Inflammatory macrophage (primary cell): ENCODE measurements around the gene RPS6KL1.
"Not testable (repeated sequence)": the region's sequence is repeated elsewhere in the genome, so short reads cannot be mapped to it uniquely, and the experiment has no call there.

Experiments
- DNase-seq, 2 donors: peaks; one replicate each; pipeline ENCODE4 v3.0.0-alpha.2; 2020 to 2022

RPS6KL1 gene

DNA sequence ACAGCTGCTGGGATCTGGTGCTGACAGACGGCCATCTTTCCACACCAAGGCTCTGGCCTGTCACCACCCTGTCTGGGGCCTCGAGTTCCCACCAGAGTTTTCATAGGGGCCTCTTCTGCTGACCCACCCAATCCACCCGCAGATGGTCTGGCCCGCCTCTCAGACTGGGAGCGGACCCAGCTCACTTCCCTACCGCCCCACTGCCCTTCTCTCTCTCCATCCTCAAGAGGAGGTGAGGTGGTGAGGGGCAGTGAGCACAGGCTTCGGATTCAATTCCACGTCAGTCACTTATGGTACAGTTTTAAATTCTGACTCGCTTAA is 12.3 kb upstream of the RPS6KL1 start:
- DNase-seq, result no peak

GRCh38 chr14:74934476-74935359 is 11.7 kb upstream of the RPS6KL1 start:
- peak; percentile 11 to 63 for DNase-seq

DNA sequence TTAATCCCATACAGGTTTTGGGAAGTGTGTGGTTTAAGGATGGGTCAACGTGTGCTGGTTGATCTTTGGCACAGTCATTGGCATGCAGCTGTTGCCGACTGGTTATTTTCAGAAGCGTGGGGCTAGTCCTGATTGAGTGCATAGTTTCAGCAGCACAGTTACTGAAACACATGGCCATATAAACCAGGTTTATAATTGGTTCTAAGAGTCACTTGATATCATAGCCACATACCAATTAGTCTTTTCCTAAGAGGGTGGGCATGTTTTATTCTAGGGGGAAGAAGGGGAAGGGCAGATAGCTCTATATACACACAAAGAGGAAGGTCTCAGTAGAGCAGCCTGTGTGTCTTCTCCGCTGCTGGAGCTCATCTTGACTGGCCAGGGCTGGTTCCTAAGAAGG is 11.0 kb upstream of the RPS6KL1 start:
- peak; percentile 33 to 49 for DNase-seq

DNA sequence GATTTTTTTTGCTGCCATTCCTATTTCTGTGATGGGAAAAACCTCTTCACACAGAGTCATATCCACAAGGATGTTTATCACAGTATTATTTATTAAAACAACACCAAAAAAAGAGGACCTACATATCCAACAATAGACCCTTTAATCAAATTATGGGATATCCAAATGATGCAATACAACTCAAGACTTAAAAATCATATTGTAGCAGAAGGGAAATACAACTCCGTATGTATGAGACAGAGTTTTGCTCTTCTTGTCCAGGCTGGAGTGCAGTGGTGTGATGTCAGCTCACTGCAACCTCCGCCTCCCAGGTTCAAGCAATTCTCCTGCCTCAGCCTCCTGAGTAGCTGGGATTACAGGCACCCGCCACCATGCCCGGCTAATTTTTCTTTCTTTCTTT is 9.9 kb upstream of the RPS6KL1 start:
- not testable (repeated sequence) for DNase-seq

GRCh38 chr14:74932401-74932901 is 9.4 kb upstream of the RPS6KL1 start:
- peak; percentile 58 to 80 for DNase-seq

- DNase-seq, result not testable (repeated sequence)
These were observed 8.7 kb upstream of the RPS6KL1 start for GRCh38 chr14:74931744-74932143.

DNA sequence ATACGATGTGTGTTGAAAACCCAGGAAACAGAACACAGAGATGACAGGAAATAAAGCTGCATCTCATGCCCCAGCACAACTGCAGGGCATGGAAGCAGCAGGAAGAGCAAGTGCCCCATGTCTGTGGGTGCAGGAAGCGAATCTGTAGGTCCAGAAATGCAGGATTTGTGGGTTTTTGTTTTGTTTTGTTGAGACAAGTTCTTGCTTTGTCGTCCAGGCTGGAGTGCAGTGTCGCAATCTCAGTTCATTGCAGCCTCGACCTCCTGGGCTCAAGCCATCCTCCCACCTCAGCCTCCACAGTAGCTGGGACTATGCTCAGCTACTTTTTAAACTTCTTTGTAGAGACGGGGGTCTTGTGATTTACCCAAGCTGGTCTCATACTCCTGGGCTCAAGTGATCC is 6.2 kb upstream of the RPS6KL1 start:
- peak in 1 of 2 donors; percentile 22 for DNase-seq

GRCh38 chr14:74927225-74927624 is 4.2 kb upstream of the RPS6KL1 start:
- DNase-seq, result no peak

GRCh38 chr14:74924061-74924460 is 1.0 kb upstream of the RPS6KL1 start:
- no peak for DNase-seq

GRCh38 chr14:74921987-74922751 is 891 bp downstream of the RPS6KL1 start:
- no peak for DNase-seq

- DNase-seq, result no peak
These were observed 1.9 kb downstream of the RPS6KL1 start for GRCh38 chr14:74921053-74921620.

DNA sequence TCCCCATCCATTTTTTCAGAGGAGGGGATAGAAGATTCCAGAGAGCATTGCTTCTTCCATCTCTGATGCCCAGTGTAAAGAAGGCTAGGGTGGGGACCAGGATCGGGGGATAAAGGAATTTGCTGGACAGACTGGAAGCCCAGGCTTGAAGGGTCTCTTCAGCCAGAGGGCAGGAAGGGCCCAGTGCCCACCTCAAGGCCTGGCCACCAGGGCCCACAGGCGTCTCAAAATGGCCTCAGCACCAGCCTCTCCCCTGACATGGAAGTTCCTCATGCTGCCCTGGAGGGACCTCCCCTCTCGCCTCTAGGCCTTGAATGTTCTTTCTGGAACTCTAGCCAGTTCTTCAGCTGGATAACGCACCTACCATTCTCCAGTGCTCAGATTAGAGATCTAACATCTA is 2.8 kb downstream of the RPS6KL1 start:
- no peak for DNase-seq

GRCh38 chr14:74919421-74920165 is 3.5 kb downstream of the RPS6KL1 start:
- DNase-seq, result peak in 1 of 2 donors; percentile 36

- no peak for DNase-seq
These were observed 4.7 kb downstream of the RPS6KL1 start for GRCh38 chr14:74918380-74918779.

DNA sequence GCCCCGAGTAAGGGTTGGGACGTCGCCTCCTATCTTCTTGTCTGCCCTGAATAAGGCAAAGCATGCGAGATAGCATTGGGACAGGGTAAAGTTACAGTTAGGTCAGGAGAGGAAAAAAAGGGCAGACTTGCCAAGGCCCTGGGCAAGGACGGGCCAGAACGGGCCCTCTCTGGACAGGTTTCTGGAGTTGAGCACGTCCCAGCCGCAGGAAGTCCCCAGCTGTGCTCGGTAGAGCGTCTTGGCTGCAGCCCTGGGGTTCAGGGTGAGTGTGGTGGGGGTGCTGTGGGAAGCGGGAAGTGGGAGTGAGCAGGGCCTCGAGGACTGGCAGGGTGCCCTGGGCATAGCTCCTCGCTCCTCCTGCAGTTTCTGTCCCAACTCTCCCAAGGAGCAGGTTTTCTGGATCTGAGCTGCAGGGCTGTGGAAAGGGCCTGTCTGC is 5.4 kb downstream of the RPS6KL1 start:
- no peak for DNase-seq

DNA sequence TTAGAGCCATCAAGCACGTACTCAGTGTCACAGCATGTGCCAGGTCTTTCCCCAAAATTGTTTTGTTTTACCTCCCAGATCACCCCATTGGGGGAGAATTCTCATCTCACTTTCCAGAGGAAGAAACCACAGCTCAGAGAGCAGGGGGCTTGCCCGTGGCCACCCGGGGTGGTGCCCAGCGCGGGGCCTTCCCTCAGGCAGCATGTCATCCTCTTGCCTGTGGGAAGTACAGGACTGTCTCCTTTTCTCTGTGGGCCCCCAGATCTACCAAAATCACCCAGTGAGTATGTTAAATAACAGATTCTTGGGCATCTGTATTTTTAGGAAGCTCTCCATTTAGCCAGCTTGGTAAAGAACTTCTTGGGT is 5.9 kb downstream of the RPS6KL1 start:
- DNase-seq, result no peak

- DNase-seq, result no peak
These were observed 7.2 kb downstream of the RPS6KL1 start for GRCh38 chr14:74915826-74916225.

DNA sequence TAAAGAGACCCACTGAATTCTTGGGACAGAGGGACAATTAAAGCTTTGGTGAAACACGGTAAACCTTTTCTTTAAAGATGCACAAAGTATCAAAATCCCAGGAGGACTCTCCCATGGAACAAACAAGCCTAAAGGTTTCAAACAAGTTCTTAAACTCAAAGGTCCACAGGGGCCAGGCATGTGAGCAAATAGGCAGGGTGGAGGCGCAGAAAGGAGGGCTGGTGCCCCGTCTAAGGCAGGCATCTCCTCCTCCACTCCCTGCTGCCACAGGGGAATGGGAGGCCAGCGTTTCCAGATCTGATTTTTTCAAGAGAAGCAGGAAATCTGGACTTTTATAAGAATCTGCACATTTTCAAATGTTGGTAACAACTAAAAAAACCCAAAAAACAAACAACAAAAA is 7.6 kb downstream of the RPS6KL1 start:
- DNase-seq, result no peak

- DNase-seq, result peak; percentile 52 to 65
These were observed 9.0 kb downstream of the RPS6KL1 start for GRCh38 chr14:74913986-74914573.

DNA sequence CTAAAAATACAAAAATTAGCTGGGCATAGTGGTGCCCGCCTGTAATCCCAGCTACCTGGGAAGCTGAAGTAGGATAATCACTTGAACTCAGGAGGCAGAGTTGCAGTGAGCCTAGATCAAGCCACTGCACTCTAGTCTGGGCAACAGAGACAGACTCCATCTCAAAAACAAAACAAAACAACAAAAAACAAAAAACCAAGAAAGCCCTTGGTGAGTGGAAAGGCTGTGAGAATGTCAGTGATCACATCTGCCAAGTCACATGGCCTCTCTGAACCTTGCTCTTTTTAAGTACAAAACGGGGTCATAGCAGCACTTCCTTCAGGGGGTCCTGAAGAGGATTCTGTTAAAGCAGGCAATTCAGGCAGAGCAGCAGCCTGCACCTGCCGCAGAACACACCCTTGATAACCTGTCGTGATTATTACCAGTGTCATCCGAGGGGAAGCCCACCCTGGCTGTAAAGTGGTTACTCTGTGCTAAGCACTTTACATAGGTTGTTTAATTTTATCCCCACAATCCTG is 9.6 kb downstream of the RPS6KL1 start:
- DNase-seq, result no peak

- no peak for DNase-seq
These were observed 10.3 kb downstream of the RPS6KL1 start for GRCh38 chr14:74912801-74913200.

DNA sequence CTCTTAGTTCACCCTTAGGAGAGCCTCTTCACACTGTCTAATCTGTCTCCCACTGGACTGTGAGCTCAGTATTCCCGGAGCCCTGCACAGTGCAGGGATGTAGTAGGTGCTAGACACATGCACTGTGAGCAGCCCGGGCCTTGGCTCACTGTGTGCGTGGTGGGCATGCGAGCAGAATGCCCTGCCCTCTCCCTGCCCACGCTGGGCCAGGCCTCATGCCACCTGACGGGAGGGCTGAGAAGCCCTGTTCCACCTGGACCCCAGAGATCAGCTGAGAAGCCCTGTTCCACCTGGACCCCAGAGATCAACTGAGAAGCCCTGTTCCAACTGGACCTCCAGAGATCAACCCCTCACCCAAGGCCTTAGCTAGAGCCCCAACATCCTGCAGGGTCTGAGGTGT is 10.9 kb downstream of the RPS6KL1 start:
- no peak for DNase-seq
